GM19023 (cell line): ENCODE measurements around the gene PLXNA2.

Experiments
- ATAC-seq: cut with Tn5 transposase; IDR thresholded peaks from one replicate; pipeline ENCODE4 v1.9.1; 2021; ENCODE audit warnings: mild to moderate bottlenecking, moderate library complexity; ENCODE audit not compliant: unreplicated experiment

Gene PLXNA2

DNA sequence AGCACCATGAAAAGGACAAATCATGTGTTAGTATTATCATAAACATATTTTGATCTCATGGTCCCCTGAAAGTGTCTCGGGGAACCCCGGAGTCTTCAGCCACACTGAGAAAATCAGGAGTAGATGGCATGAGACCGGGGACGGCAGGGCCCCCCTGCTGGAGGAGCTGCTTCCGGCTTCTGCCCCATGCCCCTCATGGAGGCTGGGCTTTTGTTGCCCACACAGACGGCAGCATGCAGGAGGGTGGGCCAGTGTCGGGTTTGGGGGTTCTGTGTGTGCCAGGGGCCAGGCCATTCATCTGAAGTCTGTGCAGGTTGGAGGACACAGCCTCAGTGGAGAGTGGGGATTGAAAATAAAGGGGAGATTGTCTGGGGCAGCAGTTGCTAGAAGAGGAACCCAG, 258.2 kb downstream of the PLXNA2 start:
- no peak for ATAC-seq

- no peak for ATAC-seq
These were observed 259.2 kb downstream of the PLXNA2 start for GRCh38 chr1:207984831-207985572.

- no peak for ATAC-seq
These were observed 261.0 kb downstream of the PLXNA2 start for GRCh38 chr1:207983044-207983635.

- ATAC-seq: no peak
These were observed 262.2 kb downstream of the PLXNA2 start for GRCh38 chr1:207981976-207982375.

DNA sequence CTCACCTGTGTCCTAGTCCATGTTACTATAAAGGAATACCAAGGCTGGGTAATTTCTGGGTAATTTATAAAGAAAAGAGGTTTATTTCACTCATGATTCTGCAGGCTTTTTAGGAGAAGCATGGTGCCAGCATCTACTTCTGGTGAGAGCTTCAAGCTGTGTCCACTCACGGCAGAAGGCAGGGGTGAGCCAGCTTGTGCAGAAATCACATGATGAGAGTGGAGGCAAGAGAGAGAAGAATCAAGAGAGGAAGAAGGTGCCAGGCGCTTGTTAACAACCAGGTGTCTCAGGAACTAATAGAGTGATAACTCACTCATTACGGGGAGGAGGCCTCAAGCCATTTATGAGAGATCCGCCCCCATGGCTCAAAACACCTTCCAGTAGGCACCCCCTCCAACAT, 265.7 kb downstream of the PLXNA2 start:
- no peak for ATAC-seq

DNA sequence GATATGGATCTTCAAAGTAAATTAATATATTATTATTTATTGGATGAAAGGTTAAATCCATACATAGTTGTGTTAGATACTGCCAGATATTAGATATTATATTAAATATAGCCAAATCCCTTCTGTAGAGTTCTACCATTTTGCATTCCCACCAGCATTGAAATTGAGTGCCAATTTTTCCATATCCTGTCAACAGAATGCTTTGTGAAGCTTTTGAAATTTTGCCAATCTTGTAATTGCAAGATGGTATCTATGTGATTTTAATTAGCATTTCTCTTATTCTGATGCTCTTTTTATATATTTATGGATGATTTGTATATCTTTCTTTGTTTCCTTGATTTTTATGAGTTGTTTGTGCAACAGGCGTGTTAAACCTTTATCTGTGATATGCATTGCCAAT, 266.3 kb downstream of the PLXNA2 start:
- ATAC-seq: no peak

DNA sequence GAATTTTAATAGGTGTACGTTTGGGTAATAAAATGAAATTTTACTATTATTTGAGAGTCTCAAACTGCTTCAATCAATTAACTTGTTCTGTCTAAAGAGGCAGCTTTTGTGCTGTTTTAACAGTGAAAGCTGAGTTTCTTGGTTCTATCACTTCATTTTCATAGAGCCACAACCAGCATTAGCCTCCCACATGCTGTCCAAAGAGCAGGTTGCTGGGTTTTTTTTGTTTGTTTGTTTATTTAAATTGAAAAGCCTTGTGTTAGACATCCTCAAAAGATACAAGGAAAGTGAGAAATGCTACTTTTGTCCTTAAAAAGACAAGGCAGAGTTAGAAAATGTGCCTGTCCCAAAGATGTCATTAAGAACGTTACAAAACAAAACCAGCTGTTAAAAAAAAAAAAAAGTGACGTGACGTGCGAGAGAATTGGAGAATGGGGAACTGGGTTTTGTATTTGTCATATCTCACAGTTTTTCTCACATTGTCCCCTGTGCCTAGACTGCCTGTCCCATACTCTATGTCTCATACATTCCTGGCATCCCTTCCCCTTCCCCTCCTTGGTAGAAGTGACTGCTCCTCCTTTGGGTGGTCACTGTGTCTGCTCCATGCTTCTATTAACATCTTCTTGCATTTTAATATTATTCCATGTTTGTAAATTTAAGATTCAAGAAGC, 270.2 kb downstream of the PLXNA2 start:
- ATAC-seq: no peak

DNA sequence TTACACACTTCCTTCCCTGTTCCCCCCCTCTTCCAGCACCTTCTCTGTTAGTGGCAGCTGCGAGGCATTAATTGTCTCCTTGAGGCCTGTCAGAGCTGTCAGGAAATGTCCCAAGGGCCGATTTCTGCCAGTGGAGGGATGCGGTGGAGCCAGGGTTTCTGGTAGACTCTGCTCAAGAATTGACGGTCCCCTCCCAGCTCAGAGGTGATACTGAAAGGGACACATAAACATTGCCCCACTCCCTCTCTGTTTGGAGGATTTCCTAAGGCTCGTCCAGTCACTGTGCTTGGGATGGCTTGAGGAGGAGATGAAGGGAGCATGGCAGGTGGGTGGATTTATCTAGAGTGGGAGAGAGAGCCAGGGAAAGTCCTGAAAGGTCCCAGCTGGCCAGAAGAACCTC, 271.8 kb downstream of the PLXNA2 start:
- no peak for ATAC-seq
